Measurements from ENCODE around the gene P2RX3. TPM values are rescaled to one million over a fixed set of nuclear protein-coding genes. Genes with fewer than 3 reads are reported as not detected.

The P2RX3 gene
- polyA plus RNA-seq, 3 donors: 0.42 to 0.76 (median 0.76) TPM

DNA sequence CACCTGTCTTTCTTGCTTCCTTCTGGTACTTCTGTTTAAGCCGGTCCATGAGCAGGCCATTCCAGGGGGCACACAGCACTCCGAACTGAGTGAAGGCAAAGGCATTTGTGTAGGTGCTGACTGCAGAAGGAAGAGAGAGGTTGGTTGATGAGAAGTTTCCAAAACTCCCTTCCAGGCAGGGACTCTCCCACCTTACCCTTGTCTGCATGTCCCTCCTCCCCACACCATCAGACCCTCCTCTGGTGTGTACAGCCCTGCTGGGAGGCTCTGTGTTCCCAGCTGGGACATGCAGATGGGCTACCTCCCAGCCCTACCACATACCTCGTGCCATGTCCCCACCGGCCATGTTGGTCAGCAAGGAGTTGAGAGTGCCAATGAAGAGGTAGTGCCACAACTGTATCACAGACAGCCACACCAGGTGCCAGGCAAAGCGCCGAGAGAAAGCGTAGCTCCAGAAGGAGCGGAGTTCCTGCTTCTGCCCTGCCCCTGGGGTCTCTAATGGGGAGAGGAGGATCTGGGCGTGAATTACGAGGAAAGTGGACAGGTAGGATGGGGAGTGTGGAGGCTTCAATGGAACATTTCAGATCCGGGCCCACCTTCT is 76.6 kb downstream of the P2RX3 start:
- no peak for DNase-seq (ENCODE audit: low read depth in 3 of 3, low spot score in 2 of 3)

DNA sequence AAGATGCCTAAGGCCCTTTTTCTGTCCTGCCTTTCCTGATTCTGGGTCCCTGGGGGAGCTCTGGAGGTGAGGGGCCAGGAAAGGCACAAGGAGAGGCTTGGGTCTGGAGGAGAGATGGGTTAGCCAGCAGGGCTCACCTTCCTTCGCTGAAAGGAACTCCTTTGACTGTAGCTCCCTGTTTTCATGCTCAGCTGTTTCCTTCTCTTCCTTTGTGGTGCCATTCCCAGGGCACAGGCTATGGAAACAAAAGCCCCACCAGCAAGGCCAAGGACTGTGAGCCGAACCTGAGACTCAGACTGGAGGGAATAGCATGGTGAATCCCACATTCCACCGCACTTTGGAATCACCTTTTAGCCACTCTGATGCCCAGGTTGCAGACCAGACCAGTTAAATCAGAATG is 78.3 kb downstream of the P2RX3 start:
- no peak for DNase-seq (ENCODE audit: low read depth in 3 of 3, low spot score in 2 of 3)

- no peak for DNase-seq (ENCODE audit: low read depth in 3 of 3, low spot score in 2 of 3)
These were observed 78.9 kb downstream of the P2RX3 start for GRCh38 chr11:57417056-57417455.

- no peak for DNase-seq (ENCODE audit: low read depth in 3 of 3, low spot score in 2 of 3)
These were observed 80.0 kb downstream of the P2RX3 start for GRCh38 chr11:57418131-57418530.

DNA sequence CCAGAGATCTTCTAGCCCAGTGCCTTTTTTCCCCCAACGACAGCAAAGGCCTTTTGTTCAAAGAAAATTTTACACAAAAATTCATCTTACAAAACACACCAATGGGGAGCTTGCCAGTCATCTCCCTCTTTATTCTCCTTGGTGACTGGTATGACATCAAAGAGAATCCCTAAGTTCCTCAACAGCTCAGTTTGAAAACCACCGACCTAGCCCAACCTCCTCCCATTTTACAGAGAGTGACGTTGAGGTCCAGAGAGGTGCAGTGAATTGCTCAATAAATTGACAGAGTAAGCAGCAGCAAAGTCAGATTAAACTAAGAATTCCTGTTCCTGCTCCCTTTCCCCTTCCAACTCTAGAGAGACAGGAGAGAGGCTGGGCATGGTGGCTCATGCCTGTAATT is 81.0 kb downstream of the P2RX3 start:
- DNase-seq (ENCODE audit: low read depth in 3 of 3, low spot score in 2 of 3): no peak

DNA sequence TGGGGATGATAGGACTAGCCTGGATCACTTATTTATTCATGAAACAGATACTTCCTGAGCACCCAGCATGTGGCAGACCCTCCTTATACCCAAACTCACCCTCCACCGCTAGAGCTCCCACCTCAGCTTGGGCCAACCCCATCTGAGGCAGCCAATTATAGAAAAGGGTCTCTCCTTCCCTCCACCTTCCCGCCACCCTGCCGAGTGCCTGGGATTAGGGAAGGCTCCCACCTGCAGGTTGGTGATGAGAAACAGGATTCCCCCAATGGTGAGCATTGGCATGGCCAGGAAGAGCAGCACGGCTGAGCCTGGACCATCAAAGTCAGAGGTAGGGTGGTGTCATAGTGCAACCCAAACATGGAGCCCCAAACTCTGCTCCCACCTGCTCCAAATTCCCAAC is 82.9 kb downstream of the P2RX3 start:
- no peak for DNase-seq (ENCODE audit: low read depth in 3 of 3, low spot score in 2 of 3)

GRCh38 chr11:57421805-57422204 is 83.7 kb downstream of the P2RX3 start:
- DNase-seq (ENCODE audit: low read depth in 3 of 3, low spot score in 2 of 3): no peak

Other genes starting within 250 kb of the P2RX3 start
- gene LRRC55, start 156.4 kb upstream of the P2RX3 start, polyA plus RNA-seq (ENCODE audit: insufficient read length in 3 of 3): 1 to 10 TPM; 5.6 to 6.4 (median 6.4) TPM
- 100 to 1,000 TPM in 2 of 3 donors, 10 to 100 TPM in 1; 89.4 to 110 (median 101) TPM for gene APLNR, start 101.1 kb upstream of the P2RX3 start, polyA plus RNA-seq (ENCODE audit: insufficient read length in 3 of 3)
- 10 to 100 TPM; 57.9 to 62.7 (median 60.3) TPM for gene TNKS1BP1, start 13.4 kb upstream of the P2RX3 start, polyA plus RNA-seq (ENCODE audit: insufficient read length in 3 of 3)
- 100 to 1,000 TPM; 199 to 214 (median 203) TPM for gene SSRP1, start 2.5 kb upstream of the P2RX3 start, polyA plus RNA-seq (ENCODE audit: insufficient read length in 3 of 3)
- gene PRG3, start 42.8 kb downstream of the P2RX3 start, polyA plus RNA-seq (ENCODE audit: insufficient read length in 3 of 3): 1 to 10 TPM in 2 of 3 donors, under 1 TPM in 1; 0.33 to 1.5 (median 1.2) TPM
- 1 to 10 TPM in 2 of 3 donors, under 1 TPM in 1; 0.28 to 2.4 (median 1.9) TPM for gene PRG2, start 52.3 kb downstream of the P2RX3 start, polyA plus RNA-seq (ENCODE audit: insufficient read length in 3 of 3)
- 10 to 100 TPM; 19.3 to 25.6 (median 22.9) TPM for gene SLC43A3, start 88.8 kb downstream of the P2RX3 start, polyA plus RNA-seq (ENCODE audit: insufficient read length in 3 of 3)
- 1 to 10 TPM; 1.4 to 3.0 (median 1.7) TPM for gene RTN4RL2, start 122.2 kb downstream of the P2RX3 start, polyA plus RNA-seq (ENCODE audit: insufficient read length in 3 of 3)
- 1 to 10 TPM; 5.0 to 6.1 (median 5.4) TPM for gene SLC43A1, start 177.3 kb downstream of the P2RX3 start, polyA plus RNA-seq (ENCODE audit: insufficient read length in 3 of 3)
- 10 to 100 TPM; 54.0 to 58.4 (median 58.3) TPM for gene TIMM10, start 192.4 kb downstream of the P2RX3 start, polyA plus RNA-seq (ENCODE audit: insufficient read length in 3 of 3)
- gene SMTNL1, start 199.2 kb downstream of the P2RX3 start, polyA plus RNA-seq (ENCODE audit: insufficient read length in 3 of 3): under 1 TPM; 0.12 to 0.28 (median 0.23) TPM
- gene UBE2L6, start 229.3 kb downstream of the P2RX3 start, polyA plus RNA-seq (ENCODE audit: insufficient read length in 3 of 3): 10 to 100 TPM; 41.3 to 43.6 (median 43.4) TPM

Data from right renal cortex interstitium (tissue), 3 donors.